Activated naive CD8-positive, alpha-beta T cell treated with anti-CD3 and anti-CD28 coated beads, Interleukin-2, amount 50 U/mL, for 16 hours (primary cell): ENCODE data around the gene NPR2.

ENCODE experiments used
- DNase-seq: peaks from one replicate; pipeline ENCODE4 v3.0.0-alpha.2; 2020; ENCODE audit warnings: low read depth, low spot score

Gene NPR2

GRCh38 chr9:35791297-35791921, at the start of gene NPR2:
TSS of gene NPR2 (plus strand) at chr9:35791591. CDS start at chr9:35792409, 818 bp downstream.
- no peak for DNase-seq

GRCh38 chr9:35741740-35742139, 49.7 kb upstream of the NPR2 start:
- DNase-seq = no peak

GRCh38 chr9:35743452-35743851, 47.9 kb upstream of the NPR2 start:
- no peak for DNase-seq

- no peak for DNase-seq
These were observed 47.4 kb upstream of the NPR2 start for GRCh38 chr9:35743880-35744518.

- DNase-seq = no peak
These were observed 45.8 kb upstream of the NPR2 start for GRCh38 chr9:35745569-35745968.

- DNase-seq = no peak
These were observed 44.8 kb upstream of the NPR2 start for GRCh38 chr9:35746583-35746982.

GRCh38 chr9:35748242-35748857, 43.0 kb upstream of the NPR2 start:
- no peak for DNase-seq

- peak; percentile 29 for DNase-seq
These were observed 42.4 kb upstream of the NPR2 start, which contains the start of the genes GBA2 and RGP1 for GRCh38 chr9:35748858-35749514. TSS of gene GBA2 (minus strand) at chr9:35749228. CDS start at chr9:35748704, 524 bp downstream. TSS of gene RGP1 (plus strand) at chr9:35749287. CDS start at chr9:35749756, 469 bp downstream.

GRCh38 chr9:35749515-35750255, 41.7 kb upstream of the NPR2 start:
- no peak for DNase-seq

- DNase-seq = no peak
These were observed 41.2 kb upstream of the NPR2 start for GRCh38 chr9:35750256-35750531.

GRCh38 chr9:35753466-35753865, 37.9 kb upstream of the NPR2 start:
- no peak for DNase-seq

- no peak for DNase-seq
These were observed 37.1 kb upstream of the NPR2 start, which contains the start of gene MSMP for GRCh38 chr9:35754264-35754663. TSS of gene MSMP (minus strand) at chr9:35754276. CDS start at chr9:35754129, 147 bp downstream.

GRCh38 chr9:35755071-35755470, 36.3 kb upstream of the NPR2 start:
- no peak for DNase-seq

GRCh38 chr9:35756275-35757225, 34.8 kb upstream of the NPR2 start:
- DNase-seq = peak; percentile 63

- DNase-seq = no peak
These were observed 34.0 kb upstream of the NPR2 start for GRCh38 chr9:35757226-35757891.

- DNase-seq = no peak
These were observed 33.5 kb upstream of the NPR2 start for GRCh38 chr9:35757892-35758275.

- no peak for DNase-seq
These were observed 32.8 kb upstream of the NPR2 start for GRCh38 chr9:35758475-35759050.

GRCh38 chr9:35759795-35760194, 31.6 kb upstream of the NPR2 start:
- no peak for DNase-seq

GRCh38 chr9:35760651-35761050, 30.7 kb upstream of the NPR2 start:
- DNase-seq = no peak

- no peak for DNase-seq
These were observed 28.2 kb upstream of the NPR2 start for GRCh38 chr9:35763181-35763580.
